GM12872 (cell line): ENCODE data around the gene OXT.

ENCODE experiments used
- TF ChIP-seq, protein P1 (sequence below): IDR thresholded peaks from 3 replicates; pipeline ENCODE4 v1.5.1; 2011; ENCODE audit warnings: low read depth, mild to moderate bottlenecking, low read length, moderate library complexity; ENCODE audit not compliant: insufficient read depth

Gene OXT

DNA sequence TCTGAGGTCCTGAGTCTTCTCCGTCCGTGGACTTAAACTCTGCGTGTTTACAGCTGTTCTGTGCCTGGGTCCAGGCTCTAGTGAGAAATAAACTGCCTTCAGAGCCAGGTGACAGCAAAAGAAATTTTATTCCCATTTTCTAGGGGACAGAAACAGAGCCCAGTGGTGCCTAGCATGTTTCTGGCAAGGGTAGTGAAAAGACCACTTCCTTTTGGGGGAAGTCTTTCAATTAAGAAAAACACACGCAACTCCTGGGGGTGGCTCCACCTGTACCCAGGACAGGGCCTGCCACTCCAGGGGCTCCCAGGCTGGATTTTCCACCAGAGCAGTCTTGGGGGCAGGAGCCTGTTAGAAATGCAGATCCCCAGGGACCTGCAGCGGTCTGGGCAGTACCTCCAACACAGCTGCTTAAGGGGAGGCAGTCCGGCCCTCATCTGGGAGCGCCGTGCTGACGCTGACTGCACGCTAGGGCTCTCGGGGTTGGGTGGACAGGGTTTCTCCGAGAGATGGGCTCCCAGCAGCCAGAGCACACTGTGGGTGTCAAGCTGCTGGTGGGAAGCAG is 36.1 kb downstream of the OXT start:
- TF ChIP-seq, protein P1, sequence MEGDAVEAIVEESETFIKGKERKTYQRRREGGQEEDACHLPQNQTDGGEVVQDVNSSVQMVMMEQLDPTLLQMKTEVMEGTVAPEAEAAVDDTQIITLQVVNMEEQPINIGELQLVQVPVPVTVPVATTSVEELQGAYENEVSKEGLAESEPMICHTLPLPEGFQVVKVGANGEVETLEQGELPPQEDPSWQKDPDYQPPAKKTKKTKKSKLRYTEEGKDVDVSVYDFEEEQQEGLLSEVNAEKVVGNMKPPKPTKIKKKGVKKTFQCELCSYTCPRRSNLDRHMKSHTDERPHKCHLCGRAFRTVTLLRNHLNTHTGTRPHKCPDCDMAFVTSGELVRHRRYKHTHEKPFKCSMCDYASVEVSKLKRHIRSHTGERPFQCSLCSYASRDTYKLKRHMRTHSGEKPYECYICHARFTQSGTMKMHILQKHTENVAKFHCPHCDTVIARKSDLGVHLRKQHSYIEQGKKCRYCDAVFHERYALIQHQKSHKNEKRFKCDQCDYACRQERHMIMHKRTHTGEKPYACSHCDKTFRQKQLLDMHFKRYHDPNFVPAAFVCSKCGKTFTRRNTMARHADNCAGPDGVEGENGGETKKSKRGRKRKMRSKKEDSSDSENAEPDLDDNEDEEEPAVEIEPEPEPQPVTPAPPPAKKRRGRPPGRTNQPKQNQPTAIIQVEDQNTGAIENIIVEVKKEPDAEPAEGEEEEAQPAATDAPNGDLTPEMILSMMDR, result no peak

DNA sequence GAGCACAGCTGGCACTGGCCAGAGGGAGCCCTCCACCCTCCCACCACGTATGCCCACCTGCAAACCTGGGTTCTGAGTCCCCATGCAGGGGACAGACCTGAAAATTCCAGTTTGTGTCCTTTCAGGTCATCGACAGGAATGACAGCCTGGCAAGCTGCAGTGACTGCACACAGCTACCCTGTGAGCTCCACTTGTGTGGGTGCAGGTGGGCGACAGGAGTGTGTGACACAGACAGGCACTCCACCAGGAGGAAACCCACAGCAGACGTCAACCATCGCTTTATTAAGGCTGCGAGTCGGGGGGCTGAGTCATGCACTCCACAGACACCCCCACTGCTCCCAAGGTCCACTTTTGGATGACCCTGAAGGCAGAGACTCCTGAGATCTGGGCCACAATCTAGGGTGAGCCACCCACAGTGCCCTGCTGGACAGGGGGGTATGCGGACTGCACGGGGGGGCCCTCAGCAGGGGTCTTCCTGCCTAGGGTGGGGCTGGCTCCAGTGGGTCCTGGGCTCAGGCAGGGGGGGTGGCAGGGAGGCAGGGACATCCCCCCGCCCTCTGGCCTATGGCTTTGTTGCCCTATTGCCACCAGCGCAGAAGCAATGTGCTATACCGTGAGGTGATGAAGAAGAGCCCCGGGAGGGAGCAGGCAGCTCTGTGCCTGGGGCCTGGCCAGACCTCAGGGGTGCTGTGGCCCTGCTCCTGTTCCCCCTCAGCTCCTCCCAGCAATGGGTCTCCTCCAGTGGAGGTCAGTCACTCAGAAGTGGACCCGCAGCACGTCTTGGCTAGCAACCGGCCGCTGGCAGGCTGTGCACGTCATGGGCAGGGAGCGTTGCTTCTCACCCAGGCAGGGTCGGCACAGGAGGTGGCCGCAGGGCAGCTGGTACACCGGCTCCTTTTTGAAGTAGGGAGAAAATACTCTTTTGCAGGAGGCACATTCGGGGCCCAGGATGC is 38.2 kb downstream of the OXT start:
- TF ChIP-seq, protein P1, result no peak

DNA sequence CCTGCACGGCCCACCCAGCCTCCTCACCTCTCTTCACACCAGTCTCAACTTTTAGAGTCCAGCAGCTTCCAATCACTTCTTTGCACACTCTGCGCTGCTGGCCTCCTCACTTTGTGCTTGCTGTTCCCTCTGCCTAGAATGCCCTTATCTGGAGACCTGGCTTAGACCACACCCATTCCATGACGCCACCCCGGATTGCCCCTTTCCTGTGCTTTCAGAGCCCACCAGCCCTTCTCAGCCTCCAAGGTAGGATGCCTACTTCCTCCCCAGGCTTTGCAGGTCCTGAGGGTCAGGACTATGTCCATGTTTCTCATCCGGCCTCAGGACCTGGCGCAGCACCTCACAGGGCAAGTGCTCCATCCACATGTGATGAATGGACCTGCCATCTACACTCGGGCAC is 40.1 kb downstream of the OXT start:
- TF ChIP-seq, protein P1, result no peak

DNA sequence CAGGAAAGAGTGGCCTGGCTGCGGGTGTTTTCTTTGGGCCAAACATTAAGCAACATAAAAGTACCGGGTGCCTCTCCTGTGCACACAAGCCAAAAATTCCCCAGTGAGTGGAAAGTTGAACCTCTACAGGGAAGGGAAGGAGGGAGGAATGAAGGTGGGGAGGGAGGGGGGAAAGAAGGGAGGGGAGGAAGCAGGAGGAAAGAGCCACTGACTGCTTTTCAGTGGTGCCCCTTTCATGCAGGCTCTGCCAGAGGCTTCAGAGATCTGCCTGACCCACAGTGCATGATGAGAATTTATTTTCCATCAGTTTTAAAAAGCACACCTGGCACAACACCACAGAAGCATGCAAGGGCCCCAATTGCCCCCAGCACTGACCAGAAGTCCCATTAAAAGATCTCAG is 40.6 kb downstream of the OXT start:
- TF ChIP-seq, protein P1, result no peak

DNA sequence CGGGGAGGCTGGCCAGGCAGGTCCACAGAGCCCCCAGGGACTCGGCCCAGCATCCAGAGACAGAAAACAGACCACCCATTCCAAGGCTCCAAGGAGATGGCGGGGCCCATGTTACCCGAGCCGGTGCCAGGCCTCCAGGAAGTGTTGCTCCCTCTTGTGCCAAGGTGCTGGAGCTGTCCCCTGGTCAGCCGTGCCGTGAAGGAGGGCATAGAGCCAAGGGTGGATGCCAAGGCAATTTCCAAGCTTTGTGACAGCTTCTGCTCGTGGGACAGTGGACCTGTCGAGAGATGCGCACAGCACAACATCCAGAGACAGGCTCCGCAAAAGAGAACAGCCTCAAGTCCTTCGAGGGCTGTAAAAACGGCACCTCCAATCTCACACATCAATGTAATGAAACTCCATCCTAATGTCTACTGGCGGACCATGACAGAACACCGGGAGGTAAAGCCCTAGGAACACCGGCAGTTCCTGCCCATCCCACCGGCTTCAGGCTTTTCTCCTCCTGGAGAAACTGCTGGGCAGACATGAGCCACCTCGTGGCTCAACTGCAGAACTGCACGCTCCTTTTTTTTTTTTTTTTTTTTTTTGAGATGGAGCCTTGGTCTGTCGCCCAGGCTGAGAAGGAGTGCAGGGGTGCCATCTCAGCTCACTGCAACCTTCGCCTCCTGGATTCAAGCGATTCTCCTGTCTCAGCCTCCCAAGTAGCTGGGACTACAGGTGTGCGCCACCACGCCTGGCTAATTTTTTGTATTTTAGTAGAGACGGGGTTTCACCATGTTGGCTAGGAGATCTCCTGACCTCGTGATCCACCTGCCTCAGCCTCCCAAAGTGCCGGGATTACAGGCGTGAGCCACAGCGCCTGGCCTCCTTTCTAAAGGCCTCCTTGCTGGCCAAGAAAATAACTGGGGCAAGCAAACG is 44.0 kb downstream of the OXT start:
- TF ChIP-seq, protein P1, result peak; percentile 76

DNA sequence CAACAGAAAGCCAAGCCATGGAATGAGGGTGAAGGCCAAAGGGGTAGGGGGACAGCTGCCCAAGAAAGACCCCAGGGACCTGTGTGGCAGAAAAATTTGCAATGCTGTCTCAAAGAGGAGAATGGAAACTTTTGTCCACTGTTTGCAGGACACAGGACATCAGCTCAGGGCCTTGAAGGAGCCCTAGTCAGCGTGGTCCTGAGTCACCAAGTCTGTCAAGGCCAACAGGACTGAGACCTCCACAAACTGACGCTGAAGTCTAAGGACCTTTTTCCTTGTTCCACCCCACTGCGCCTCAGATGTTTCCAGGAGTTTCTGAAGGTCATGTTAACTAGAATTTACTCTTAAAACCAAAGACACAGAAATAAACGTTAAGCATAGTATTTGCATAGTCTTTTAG is 44.9 kb downstream of the OXT start:
- TF ChIP-seq, protein P1, result no peak

DNA sequence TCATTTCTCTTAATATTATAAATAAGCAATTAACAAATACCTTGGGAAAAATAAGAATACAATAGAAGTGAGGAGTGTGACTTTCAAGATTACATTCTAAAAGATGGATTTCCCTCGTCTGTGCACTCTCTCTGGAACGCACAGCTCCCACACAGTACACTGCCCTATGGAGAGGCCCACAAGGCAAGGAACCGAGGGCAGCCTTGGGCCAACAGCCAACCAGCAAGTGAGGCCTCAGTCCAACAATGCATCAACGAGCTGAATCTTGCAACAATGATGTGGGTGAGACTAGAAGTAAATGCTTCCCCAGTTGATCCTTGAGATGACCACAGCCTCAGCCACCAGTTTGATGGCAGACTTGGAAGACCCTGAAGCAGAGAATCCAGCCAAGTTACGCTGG is 47.6 kb downstream of the OXT start:
- TF ChIP-seq, protein P1, result no peak
